ENCODE measurements around the gene ERGIC1. TPM values are rescaled to one million over a fixed set of nuclear protein-coding genes. Genes with fewer than 3 reads are reported as not detected.

ERGIC1 gene
- total RNA-seq, 1 experiment from 2014 or later: 77.0 TPM

- no peaks in the 10 kb centered on the region for H3K4me1 Mint-ChIP-seq
- H3K14ac ChIP-seq (ENCODE audit: insufficient read depth, low read length): no peak overlapping the region
- DNase-seq: no peak
- no peak overlapping the region for H2BK20ac ChIP-seq (ENCODE audit: low read depth, low read length, poor library complexity, severe bottlenecking)
- H4K91ac ChIP-seq (ENCODE audit: insufficient read length, low read depth, low read length): no peak overlapping the region
- no peak overlapping the region for H2AK5ac ChIP-seq (ENCODE audit: insufficient read length, low read length)
- H3K9me3 Mint-ChIP-seq: no peaks in the 10 kb centered on the region
- H3K79me2 ChIP-seq (ENCODE audit: insufficient read depth, low read length): no peaks in the 10 kb centered on the region
- H4K20me1 ChIP-seq (ENCODE audit: control insufficient read depth, insufficient read depth, insufficient read length): no peaks in the 10 kb centered on the region
- H3K4me3 Mint-ChIP-seq: no peak overlapping the region
- H3T11ph ChIP-seq (ENCODE audit: low read length): no peak overlapping the region
- peaks cover 6 to 57% (median 35%) of the 10 kb centered on the region in 3 experiments; a peak in 6 of 7 replicates for H3K36me3 Mint-ChIP-seq (ENCODE audit: insufficient read depth in 1 of 3, low read depth in 3 of 3)
- H3K79me1 ChIP-seq (ENCODE audit: insufficient read depth, low read depth, low read length, poor library complexity, severe bottlenecking): no peaks in the 10 kb centered on the region
- H3K4me2 ChIP-seq (ENCODE audit: insufficient read depth, insufficient read length, low read length): no peak overlapping the region
- H2BK15ac ChIP-seq (ENCODE audit: low read depth, low read length): no peak overlapping the region
- H3K27ac Mint-ChIP-seq: no peak overlapping the region
- H3K4ac ChIP-seq (ENCODE audit: low read depth, low read length): no peak overlapping the region
- no peak overlapping the region for H3K56ac ChIP-seq (ENCODE audit: insufficient read length, low read depth, low read length)
- H3K9ac ChIP-seq (ENCODE audit: extremely low read depth, insufficient read length, low read length): no peak overlapping the region
- no CpG with 5 or more reads among the region's 7 CpGs for WGBS (ENCODE audit: extremely low coverage, insufficient read length, low lambda C conversion rate)
- no peak overlapping the region for H2BK12ac ChIP-seq (ENCODE audit: insufficient read length, low read depth, low read length)
- no peak for TF ChIP-seq CTCF (conservative IDR thresholded peaks at IDR 0.05)
- no peak overlapping the region for H3K18ac ChIP-seq (ENCODE audit: insufficient read length, low read depth, low read length)
- H2AFZ ChIP-seq (ENCODE audit: low read length): no peak overlapping the region
- H4K8ac ChIP-seq (replicated peaks; ENCODE audit: insufficient read length, low read depth, low read length): no peak overlapping the region
- no peaks in the 10 kb centered on the region for H3K27me3 Mint-ChIP-seq (ENCODE audit: low read depth)
- no peak overlapping the region for H3K23ac ChIP-seq (ENCODE audit: insufficient read length, low read depth, low read length)
- no peaks in the 10 kb centered on the region for H3K4me1 ChIP-seq (ENCODE audit: insufficient read depth, low read length)
- H3K9me3 ChIP-seq (ENCODE audit: control insufficient read depth, low read depth, low read length): no peaks in the 10 kb centered on the region
- no peak overlapping the region for H2BK120ac ChIP-seq (ENCODE audit: low read depth, low read length, poor library complexity, severe bottlenecking)
- H3K23me2 ChIP-seq (ENCODE audit: insufficient read length, low read depth, low read length, poor library complexity, severe bottlenecking): no peaks in the 10 kb centered on the region
- H4K5ac ChIP-seq (ENCODE audit: insufficient read length, low read depth, low read length): no peak overlapping the region
- H3K27ac ChIP-seq (ENCODE audit: insufficient read length, low read depth, low read length): no peak overlapping the region
- no peaks in the 10 kb centered on the region for H3K27me3 ChIP-seq (ENCODE audit: insufficient read depth, low read length)
- H2BK5ac ChIP-seq (ENCODE audit: insufficient read length, low read length): no peak overlapping the region
Observed at GRCh38 chr5:172894767-172895388, 60.8 kb downstream of the ERGIC1 start.

Data from H9 (cell line).